NCI-H748 (cell line): ENCODE data around the gene TMUB2.
"Not testable (repeated sequence)": the region's sequence is repeated elsewhere in the genome, so short reads cannot be mapped to it uniquely, and the experiment has no call there.

Experiments used
- DNase-seq: peaks from one replicate; lab custom pipeline; 2025; ENCODE audit not compliant: unreplicated experiment; lab: John Stamatoyannopoulos, UW

Gene TMUB2

GRCh38 chr17:44186307-44187130 is at the start of gene TMUB2:
Gene TMUB2, plus strand, starts transcription at chr17:44186972. Its CDS starts 737 bp downstream, at chr17:44187709.
- peak; percentile 99 for DNase-seq

- DNase-seq = peak; percentile 87
Measured at GRCh38 chr17:44137891-44138709, 48.7 kb upstream of the TMUB2 start.

- DNase-seq = not testable (repeated sequence)
Measured at GRCh38 chr17:44143921-44144320, 42.9 kb upstream of the TMUB2 start.

GRCh38 chr17:44144966-44145739 is 41.6 kb upstream of the TMUB2 start:
- DNase-seq = no peak

GRCh38 chr17:44146375-44147346 is 40.1 kb upstream of the TMUB2 start:
- no peak for DNase-seq

GRCh38 chr17:44147812-44148211 is 39.0 kb upstream of the TMUB2 start:
- DNase-seq = no peak

- not testable (repeated sequence) for DNase-seq
Measured at GRCh38 chr17:44149066-44149465, 37.7 kb upstream of the TMUB2 start.

GRCh38 chr17:44149750-44150329 is 36.9 kb upstream of the TMUB2 start:
- DNase-seq = no peak

GRCh38 chr17:44152875-44153274 is 33.9 kb upstream of the TMUB2 start:
- no peak for DNase-seq

GRCh38 chr17:44155488-44155887 is 31.3 kb upstream of the TMUB2 start:
- no peak for DNase-seq

- no peak for DNase-seq
Measured at GRCh38 chr17:44159519-44160210, 27.1 kb upstream of the TMUB2 start.

- DNase-seq = no peak
Measured at GRCh38 chr17:44164476-44164875, 22.3 kb upstream of the TMUB2 start.

- DNase-seq = no peak
Measured at GRCh38 chr17:44167181-44167861, 19.5 kb upstream of the TMUB2 start.

- no peak for DNase-seq
Measured at GRCh38 chr17:44170135-44170498, 16.7 kb upstream of the TMUB2 start.

GRCh38 chr17:44170499-44171201 is 16.1 kb upstream of the TMUB2 start, which contains the start of gene ASB16:
Gene ASB16, plus strand, starts transcription at chr17:44170704. Its CDS starts 86 bp downstream, at chr17:44170790.
- no peak for DNase-seq

- DNase-seq = no peak
Measured at GRCh38 chr17:44171931-44172455, 14.8 kb upstream of the TMUB2 start.

GRCh38 chr17:44174427-44174826 is 12.3 kb upstream of the TMUB2 start:
- no peak for DNase-seq

GRCh38 chr17:44176257-44176656 is 10.5 kb upstream of the TMUB2 start:
- DNase-seq = no peak
